HG03432 (cell line): ENCODE measurements around the gene A3GALT2.
A peak's percentile ranks its signal among the peaks of the same experiment; 100 is the strongest.

Experiments used
- ATAC-seq: cut with Tn5 transposase; IDR thresholded peaks from one replicate; pipeline ENCODE4 v1.9.1; 2021; ENCODE audit warnings: mild to moderate bottlenecking, moderate library complexity; ENCODE audit not compliant: unreplicated experiment

The A3GALT2 gene

DNA sequence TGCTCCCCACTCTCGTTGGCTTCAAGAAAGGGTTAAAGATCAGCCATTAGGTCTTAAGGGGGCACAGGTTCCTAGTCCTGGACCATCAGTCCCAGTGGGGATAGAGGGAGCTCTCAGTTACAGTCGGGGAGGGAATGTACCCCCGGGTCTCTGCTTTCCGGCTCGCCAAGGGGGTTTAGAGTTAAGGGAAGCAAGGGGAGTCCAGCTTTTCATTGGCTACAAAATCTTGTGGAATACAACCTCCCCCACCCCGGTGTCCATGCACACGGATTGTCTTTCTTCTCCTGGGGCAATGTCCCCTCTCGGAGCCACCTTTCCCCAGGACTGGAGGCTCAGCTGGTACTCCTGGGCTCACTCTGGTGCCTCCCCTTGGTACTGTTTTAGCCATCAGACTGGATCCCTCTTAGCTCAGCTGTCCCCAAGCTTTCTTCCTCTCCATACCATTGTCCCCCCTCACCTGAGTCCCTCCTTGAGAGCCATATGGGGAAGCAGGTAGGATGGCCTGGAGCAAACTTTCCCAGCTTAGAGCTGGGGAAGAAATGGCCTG, at the start of gene A3GALT2:
TSS of gene A3GALT2 (minus strand) at position 480 of the 547 bp plus-strand sequence. CDS start at position 480, 0 bp downstream.
- no peak for ATAC-seq

DNA sequence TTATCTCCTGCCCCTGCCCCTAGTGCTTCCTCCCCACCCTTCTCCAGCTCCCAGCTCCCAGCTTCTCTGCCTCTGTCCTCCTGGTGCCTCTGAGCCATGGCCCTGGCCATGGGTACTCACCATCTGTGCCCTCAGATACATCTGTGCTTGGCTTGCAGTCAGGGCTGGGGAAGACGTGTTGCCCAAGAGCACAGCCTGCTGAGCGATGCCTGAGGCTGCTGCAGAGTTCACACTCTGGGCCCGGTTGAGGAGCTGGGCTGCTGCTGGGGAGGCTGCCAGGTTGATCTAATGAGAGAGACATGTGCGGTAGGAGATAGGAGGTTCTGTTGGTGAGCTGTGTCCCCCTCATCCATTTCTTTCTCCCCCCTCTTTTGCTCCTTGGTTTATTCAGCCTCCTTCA, 49.4 kb upstream of the A3GALT2 start:
- no peak for ATAC-seq

DNA sequence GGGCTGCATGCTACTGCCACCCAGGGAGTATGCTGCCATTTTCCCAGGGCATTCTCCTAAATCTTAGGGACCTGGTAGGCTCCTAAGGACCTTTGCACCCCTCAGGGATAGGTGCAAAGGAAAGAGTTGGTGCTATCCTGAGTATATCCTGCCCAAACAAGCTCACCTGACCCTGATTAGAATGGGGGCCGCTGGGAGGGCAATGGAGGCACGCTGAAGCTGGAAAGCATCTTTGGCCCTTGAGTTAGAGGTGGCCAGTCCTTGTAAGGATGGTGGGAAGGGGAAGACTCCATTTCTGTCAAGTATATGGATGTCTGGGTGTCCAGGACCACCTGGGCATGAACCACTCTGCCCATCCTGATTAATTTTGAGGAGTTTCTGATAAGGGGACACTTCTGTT, 48.9 kb upstream of the A3GALT2 start:
- ATAC-seq, result no peak

DNA sequence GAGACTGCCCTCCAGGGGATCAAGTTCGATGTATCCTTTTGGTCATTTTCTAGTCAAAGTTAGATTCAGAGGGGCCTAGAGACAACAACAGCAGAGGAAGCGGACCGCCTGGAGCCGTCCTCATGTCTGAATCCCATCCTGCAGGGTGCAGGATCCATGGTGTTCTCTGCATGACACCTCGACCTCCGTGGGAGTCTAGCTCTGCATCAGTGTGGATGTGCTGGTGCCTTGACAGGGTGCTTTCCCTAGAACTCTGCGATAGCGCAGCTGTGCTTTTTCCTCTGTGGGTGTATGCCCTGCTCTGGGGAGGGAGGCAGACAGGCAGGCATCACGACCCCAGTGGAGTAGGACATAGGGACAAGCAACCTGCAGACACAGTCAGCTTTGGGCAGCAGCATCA, 48.2 kb upstream of the A3GALT2 start:
- no peak for ATAC-seq

- ATAC-seq, result no peak
Measured at GRCh38 chr1:33368431-33368830, 47.5 kb upstream of the A3GALT2 start.

DNA sequence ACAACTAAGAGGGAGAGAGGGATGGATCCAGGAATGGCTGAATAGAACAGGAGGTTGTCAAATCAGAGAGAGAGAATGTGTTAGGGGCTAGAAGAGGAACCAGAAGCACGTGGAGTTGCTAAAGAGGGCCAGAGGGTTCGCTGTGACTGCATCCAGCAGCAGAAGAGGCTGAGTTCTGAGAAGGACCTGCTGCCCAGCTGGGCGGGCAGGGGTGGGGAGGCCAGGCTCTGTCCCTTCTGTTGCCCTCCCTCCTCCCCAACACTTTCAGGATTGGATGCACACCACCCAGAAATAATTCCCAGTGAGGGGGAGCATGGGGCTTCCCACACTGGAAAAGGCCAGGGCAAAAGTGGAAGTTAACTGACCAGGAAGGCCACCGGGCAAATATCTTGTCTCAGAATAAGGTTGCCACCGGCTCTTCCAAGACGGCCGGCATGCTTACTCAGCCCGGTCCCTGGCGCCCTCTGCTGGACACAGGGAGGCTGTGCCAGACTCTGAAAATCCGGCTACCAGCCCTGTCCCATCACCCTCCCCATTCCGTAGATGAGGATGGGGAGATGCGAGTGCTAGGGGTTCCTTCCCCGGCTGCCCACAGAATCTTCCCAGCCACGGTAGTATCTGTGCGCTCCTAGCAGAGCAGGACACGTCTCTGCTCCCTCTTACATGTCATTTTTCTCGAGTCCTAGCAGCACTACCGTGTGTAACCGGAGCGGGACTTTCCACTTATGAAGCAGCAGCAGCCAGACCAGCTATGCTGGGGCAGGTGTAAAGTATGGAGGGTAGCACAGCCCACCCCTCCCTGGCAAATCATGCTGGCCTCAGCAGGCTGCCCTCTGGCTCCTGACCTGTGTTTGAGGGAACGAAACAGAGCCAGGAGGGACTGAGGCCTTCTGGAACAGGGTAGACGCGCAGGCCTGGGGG, 46.8 kb upstream of the A3GALT2 start:
- ATAC-seq, result peak; percentile 57

DNA sequence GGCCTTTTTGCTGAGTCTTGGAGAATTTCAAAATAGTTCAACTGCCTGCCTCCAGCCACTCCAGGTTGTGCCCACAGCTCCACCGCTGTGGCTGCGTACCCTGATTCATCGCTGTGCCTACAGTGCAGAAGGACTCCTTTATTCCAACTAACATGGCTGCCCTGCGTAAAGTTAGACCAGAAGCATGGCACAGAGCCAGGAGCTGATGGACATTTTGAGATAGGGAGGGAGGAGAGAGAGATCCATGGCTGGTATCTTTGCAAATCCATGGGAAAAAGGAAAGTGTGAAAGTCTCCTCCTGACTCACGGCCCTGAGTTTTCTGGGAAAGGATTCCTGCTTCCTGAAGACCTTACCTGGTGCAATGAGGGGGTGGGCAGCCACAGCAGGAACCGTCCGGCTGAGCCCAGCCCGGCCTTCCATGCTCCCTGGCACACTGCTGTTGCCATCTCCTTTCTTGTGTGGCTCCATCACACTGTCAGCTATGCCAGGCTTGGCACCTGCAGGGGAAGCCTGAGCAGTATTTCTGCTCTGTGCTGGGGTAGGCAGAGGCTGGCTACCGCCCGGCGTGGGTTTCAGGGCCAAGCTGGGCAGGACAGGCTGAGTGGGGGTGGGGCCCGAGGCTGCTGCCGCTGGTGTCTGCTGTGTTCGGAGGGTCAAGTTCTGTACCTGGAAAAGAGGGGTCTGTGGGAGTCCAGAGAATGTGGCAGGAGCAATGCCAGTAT, 46.0 kb upstream of the A3GALT2 start:
- ATAC-seq, result no peak

- no peak for ATAC-seq
Measured at GRCh38 chr1:33365560-33365997, 44.7 kb upstream of the A3GALT2 start.

DNA sequence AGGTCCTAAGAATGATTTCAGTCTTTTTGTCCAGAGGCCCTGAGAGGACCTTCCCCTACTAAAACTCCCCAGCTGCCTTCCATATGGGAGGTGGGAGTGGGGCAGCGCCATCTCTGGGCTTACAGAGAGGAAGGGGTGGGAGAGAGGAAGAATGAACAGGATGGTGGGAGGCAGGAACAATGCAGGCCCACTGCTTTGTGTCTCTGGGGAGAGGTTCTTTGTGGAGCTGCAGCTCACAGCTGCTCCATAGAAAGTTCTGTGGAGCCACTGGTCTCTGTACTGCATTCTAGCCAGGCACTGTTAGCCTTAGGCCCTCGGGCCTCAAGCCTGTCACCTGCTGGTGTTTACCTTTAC, 43.6 kb upstream of the A3GALT2 start:
- no peak for ATAC-seq

DNA sequence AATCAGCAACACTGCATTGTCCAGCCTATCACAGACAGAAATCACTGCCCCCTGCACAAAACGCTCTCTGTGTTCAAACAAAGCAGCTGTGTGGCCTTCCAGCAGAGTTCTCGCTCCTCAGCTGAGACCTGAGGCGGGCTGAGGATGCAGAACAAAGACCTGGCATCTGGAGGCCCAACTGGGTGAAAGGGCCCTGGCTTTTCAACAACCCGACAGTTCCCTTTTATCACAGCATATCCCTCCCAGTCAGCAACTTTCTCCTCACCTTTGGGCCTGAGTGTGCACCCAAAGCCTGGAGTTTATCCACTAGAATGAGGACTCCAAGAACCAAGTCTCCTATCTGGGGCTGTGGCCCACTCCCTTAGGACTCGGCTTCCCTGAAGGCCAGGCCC, 42.6 kb upstream of the A3GALT2 start:
- ATAC-seq, result no peak

GRCh38 chr1:33363021-33363420, 42.1 kb upstream of the A3GALT2 start:
- ATAC-seq, result no peak

GRCh38 chr1:33361532-33362235, 40.8 kb upstream of the A3GALT2 start:
- ATAC-seq, result no peak

- ATAC-seq, result no peak
Measured at GRCh38 chr1:33360367-33360766, 39.5 kb upstream of the A3GALT2 start.

DNA sequence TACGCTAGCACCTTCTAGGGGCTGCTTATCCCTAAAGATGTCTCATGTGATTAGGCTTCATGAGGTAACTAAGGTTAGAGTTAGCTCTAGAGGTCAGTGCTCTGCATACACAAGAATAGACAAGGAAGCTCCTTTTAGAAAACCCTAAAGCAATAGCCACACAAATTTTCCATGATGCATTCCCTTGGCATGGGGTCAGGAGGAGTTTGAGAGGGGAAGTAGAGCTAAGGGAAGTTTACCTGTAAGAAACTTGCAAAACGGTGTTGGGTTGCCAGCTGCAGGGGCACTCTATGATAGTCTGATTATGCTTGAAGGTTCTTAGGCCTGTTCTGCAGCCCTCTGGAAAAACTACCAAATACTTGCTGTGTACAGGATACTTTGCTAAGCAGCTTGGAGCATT, 39.0 kb upstream of the A3GALT2 start:
- ATAC-seq, result no peak

GRCh38 chr1:33358795-33359503, 38.1 kb upstream of the A3GALT2 start:
- no peak for ATAC-seq

GRCh38 chr1:33358114-33358794, 37.4 kb upstream of the A3GALT2 start:
- ATAC-seq, result no peak

GRCh38 chr1:33357099-33357498, 36.2 kb upstream of the A3GALT2 start:
- ATAC-seq, result no peak

- ATAC-seq, result no peak
Measured at GRCh38 chr1:33354707-33355316, 33.9 kb upstream of the A3GALT2 start.

GRCh38 chr1:33353531-33353930, 32.6 kb upstream of the A3GALT2 start:
- ATAC-seq, result no peak

GRCh38 chr1:33351281-33351660, 30.4 kb upstream of the A3GALT2 start:
- ATAC-seq, result no peak
